NCI-H510A (cell line): ENCODE measurements around the gene LRRC27.
A peak's percentile ranks its signal among the peaks of the same experiment; 100 is the strongest.
"Not testable (repeated sequence)": the region's sequence is repeated elsewhere in the genome, so short reads cannot be mapped to it uniquely, and the experiment has no call there.

ENCODE experiments used
- DNase-seq: peaks from one replicate; lab custom pipeline; 2025; lab: John Stamatoyannopoulos, UW

The LRRC27 gene

DNA sequence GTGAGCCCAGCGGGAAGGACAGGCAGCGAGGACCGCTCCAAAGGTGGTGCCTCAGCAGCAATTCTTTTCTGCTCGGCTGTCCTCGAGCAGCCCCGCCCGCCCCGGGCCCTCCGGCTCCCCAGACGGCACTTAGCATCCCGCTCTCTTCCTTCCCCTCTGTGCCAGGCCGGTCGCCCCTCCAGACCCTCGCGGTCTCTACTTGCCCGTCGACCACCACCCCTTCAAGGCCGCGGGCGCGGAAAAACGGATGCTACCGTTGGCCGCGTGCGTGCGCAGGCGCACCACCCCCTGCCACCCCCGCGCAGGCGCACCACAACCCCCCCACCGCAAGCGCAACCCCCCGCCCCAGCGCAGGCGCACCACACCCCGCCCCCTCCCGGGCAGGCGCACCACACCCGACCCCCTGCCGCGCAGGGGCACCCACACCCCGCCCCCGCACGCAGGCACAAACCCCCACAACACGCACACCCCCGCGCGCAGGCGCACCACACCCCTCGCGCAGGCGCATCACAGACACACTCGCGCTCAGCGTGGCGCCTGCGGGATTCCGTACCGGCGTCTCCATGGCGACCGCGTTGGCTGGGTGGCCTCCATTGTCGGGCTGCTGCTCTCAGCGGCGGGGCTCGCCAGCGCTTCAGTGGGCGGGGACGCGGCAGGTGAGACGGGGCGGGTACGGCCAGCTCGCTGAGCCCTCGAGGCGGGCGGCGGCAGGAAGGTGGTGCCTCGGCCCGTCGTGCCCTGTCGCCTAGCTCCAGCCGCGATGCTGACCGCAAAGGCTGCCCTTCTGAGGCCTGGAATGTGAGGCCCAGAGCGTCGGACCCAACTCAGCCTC lies at the start of gene LRRC27:
LRRC27 (plus strand) TSS at position 593 of the 832 bp plus-strand sequence. CDS start 1,332 bp downstream, outside the sequence.
- peak; percentile 95 for DNase-seq

DNA sequence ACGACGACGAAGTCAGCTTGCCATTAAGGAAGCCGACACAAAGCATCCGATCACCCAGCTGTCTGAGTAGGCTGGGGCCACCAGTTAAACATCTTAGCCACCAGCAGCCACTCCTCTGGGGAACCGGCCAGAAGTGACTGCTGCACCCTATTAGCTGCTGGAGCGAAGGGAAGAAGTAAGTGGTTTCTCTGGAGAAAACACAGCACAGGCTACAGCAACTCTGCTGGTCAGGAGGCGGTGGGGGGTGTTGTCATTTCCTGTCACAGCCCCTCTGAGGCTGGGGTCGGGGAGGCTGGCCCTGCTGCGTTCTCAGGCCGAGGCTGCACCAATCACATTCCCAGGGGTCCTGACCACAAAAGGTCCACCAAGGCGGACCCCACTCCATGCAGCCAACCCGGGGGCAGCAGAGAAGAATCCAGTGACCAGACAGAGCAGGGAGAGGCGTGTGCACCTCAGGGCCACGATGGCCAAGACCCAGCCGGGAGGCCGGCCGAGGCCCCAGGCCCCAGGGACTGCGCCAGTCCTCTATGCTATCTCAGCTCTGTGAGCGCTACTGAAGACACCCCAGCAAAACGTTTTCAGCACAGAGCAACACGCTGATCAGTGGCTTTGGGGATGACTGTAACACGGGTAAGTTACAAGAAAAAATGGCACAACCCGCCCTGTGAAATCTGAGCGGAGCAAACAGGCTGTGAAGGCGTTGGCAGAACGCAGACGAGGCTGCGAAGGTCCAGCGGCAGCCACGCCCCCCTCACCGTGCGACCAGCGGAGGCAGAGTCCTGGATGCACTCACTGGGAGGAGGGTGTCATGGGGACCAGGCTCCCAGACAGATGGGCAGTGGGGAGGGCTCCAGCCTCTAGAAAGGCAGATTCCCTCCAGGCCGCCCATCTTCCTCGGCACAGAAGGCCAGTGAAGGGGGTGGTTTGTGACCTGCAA lies 49.1 kb upstream of the LRRC27 start:
- DNase-seq, result peak; percentile 49

DNA sequence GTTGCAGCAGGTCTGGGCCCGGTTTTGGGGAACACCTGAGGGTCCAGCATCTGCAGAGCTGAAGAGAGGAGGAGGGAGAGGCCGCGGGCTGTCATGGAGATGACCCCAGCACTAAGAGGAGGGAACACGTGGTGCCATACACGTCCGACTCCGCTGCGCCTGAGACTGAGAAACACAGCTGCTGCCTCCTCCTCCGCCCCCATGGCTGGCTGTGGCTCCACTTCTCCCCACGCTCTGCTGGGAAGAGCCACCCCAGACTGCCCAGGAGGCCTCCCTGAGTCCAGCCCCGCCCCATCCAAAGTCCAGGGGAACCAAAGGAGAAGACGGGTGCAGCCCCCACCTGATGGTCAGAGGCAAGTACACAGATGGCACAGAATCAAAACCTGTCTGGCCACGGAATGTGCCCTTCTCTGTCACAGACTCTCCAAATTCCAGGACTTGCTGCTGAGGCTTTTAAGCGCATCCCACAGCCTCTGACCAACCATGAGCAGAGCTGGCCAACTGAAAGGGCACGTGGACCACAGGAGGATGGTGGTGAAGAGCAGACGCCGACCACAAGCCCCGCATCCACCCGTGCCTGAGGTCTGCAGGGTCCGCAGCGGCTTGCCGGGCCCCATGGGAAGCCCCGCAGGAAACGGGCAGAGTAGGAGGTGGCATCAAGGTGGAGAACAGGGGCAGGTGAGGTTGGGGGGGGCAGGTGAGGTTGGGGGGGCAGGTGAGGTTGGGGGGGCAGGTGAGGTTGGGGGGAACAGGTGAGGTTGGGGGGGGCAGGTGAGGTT lies 48.2 kb upstream of the LRRC27 start:
- no peak for DNase-seq

DNA sequence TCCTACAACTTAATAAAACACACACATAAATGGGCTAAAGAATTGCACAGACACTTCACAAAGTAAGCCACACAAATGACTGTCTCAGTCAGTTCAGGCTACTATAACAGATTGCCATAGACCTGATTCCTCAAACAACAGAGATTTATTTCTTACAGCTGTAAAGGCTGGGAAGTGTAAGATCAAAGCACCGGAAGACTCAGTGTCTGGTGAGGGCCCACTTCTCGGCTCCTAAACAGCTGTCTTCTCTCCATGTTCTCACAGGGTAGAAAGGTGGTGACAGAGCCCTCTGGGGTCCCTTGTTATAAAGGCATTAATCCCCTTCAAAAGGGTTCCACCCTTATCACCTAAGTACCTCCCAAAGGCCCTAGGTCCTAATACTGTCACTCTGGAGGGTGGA lies 42.6 kb upstream of the LRRC27 start:
- no peak for DNase-seq

DNA sequence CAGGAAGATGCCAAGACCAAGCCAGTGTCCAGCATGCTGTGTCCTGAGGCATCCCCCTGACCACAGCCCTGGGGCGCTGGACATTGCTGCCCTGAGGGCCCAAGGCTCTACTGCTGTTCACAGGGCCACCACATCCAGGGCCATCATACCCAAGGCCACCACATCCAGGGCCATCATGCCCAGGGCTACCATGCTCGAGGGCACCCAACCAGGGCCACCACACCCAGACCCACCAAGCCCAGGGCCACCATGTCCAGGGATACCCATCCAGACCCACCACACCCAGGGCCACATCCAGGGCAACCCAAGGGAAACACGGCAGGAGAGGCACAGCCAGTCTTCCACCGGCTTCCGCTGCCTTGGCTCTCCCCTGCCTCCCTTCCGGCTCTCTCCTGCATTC lies 41.4 kb upstream of the LRRC27 start:
- no peak for DNase-seq

DNA sequence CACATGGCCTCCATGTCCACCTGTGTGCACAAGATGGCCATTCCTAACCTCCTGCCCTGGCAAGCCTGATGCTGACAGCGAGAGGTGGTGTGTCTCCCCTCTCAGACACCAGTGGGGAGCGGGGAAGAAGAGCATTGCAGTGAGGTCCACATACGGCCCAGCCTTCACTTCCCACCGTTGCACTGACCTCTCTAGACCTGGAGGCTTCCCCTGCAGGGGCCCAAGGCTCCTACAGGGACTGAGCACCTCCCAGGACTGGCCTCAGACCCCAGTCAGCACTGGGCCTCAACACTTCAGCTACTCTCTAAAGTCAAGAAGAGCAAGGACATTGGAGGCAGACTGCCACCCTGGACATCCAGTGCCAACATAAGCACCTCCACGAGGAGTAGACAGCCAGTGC lies 40.2 kb upstream of the LRRC27 start:
- no peak for DNase-seq

DNA sequence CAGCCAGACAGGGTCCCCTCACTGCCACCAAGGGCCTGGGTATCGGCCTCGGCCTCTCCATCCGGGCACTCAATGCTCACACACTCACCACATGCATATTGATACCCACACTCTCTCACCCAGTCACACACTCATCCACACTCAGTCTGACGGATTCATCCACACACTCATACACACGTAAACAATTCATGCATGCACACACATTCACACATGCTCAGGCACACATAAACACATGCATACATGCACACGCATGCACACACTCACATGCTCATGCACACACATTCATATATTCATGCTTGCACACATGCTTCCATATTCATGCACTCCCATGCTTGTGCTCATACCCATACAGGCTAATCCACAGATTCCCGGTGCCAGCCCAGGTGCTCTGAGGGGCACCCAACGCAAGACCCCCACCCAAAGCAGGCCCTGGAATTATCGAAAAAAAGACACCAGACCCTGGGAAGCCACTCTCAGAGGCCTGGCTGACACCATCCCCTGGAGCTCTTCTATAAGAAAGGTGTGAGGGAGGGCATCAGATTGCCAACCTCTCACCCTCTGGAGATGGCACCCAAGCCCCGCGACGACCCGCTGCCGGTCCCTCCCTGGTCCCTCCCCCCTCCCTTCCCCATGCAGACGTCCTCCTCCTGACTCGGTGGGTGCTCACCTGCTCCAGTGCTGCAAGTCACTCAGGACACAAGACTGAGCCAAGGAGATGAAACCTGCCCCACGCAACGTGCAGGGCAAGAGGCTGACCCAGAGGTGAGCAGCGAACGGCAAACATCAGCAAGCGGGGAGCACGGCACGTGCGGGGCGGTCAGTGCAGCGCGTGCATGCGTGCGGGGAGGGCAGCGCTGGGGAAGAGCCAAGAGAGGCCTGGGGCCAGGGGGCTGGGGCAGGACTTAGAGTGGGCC lies 39.4 kb upstream of the LRRC27 start:
- no peak for DNase-seq

DNA sequence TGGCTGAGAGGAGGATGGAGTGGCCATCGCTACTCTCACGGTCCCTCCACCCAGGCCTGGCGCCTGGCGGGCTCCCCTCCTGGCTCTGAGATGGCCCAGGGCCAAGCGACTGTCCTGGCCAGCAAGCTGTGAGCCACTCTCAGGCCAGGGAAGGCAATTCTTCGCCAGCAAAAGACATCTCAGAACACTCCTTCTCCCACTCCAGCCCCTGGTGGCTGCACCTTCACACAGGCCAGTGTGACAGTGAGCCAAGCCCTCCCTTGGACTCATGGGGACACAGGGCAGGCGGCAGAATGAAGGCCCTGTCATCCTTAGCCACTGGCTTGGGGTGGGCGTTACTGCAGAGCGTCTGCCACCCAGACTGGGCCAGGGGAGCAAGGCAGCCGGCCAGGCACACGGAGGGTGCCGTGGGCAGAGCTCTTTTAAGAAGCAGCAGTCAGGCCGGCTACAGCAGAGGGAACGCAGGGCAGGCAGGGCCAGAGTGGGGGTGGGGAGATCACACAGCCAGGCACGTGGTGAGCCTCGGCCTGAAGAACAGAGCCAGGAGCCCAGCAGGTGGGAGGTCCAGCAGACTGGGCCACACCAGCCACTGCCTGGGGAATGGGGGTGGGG lies 38.7 kb upstream of the LRRC27 start:
- no peak for DNase-seq

DNA sequence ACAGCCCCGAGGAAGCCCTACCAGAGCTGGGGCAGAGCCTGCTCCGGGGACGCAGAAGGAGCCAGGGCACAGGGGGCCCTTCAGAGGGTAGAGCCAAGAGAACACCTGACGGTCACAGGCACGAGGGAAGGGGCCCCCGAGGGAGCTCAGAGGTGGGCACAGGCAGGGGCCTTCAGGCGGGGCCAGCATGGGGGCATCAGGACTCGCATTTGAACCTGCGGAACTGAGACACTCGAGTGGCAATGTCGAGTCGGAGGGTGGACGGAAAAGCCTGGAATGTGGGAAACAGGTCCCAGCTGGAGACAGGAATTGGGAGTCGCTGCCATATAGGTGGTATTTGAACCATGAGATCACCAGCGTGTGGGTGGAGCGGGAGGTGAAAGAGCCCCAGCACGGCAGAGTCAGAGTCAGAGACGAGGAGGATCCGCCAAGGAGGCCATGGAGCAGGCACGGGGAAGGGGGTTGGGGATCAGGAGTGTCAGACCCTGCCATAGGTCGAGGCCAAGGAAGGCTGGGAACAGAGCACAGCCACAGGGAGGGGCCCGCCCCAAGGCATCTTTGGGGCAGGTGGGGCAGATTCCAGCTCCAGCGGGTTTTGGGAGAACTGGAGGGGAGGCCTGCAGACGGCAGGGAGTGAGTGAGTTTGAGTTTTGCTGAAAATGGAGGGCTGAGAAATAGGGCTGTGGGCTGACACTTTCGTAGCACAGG lies 38.0 kb upstream of the LRRC27 start:
- DNase-seq, result no peak

DNA sequence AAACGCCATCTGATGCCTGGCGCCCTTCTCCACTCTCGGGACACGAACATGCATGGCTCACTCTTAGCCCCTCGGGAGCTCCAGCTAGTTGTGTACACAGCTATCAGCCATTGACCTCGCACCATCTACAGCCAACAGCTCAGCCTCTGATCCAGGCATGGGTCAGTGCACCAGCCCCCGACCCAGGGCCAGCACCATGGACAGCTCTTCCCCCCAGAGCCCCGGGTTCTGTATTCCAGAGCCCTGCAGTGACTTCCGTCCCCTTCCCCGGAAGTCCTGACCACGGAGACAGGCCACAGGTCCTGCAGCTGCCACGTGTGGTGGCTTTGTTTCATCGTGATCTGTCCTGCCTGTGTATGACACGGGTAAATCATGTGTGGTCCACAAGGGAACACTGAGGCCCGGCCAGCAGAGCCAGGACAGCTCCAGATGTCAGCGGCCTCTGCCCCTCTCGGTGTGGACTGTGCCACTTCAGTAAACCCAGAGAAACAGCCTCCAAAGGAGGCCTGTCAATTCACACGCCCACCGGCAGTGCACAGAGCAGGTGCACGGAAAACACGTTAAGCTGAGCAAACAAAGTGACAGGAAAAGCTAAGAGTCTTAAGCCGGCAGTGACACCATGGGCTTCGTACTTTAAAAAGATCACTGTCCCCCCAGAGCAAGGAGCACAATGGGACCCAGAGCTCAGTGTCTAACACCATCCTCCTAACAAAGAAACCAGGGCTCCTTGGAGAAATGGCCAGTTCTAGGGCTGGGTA lies 37.3 kb upstream of the LRRC27 start:
- DNase-seq, result peak; percentile 43

DNA sequence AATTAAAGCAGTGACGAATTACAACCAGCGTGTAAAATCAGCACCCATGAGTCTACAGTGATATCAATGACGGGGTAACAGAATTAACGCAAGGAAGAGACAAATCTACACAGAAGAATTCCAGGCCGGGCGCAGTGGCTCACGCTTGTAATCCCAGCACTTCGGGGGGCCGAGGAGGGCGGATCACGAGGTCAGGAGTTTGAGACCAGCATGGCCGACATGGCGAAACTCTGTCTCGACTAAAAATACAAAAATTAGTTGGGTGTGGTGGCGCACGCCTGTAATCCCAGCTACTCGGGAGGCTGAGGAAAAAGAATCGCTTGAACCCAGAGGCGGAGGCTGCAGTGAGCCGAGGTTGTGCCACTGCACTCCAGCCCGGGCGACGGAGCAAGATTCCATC lies 36.5 kb upstream of the LRRC27 start:
- not testable (repeated sequence) for DNase-seq

DNA sequence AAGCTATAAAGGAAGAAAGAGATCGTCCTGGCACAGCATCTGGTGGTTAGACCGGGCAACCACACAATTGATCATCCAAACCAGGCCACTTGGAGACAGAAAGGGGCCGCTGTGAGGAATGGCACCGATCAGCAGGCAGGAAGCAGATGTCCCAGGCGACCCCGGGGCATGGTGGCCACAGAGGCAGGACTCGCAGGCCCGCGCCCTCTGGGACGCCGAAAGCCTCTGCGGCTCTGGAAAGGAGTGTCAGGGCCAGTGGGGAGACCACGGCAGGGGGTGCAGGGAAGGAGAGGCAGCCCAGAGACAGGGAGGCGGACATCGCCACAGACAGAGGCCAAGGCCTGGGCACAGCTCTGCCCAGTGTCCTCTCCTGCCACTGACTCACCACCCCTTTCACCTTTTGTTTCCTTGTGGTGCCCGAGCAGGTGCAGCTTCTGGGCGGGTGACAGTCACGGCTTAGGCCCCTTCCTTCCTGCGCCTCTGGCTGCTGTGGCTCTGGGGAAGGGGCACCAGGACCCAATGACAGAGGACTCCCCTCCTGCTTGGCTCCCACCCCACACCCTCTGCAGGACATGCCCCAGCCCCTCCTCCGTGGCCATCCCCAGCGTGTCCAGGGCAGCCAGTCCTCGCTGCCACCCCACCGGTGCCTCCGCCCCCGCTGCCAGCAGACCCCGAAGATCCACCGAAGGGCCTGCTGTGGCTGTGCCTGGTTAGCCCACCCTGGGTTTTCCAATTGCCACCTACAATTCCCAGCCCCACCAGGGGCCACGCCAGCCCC lies 35.1 kb upstream of the LRRC27 start:
- DNase-seq, result no peak

DNA sequence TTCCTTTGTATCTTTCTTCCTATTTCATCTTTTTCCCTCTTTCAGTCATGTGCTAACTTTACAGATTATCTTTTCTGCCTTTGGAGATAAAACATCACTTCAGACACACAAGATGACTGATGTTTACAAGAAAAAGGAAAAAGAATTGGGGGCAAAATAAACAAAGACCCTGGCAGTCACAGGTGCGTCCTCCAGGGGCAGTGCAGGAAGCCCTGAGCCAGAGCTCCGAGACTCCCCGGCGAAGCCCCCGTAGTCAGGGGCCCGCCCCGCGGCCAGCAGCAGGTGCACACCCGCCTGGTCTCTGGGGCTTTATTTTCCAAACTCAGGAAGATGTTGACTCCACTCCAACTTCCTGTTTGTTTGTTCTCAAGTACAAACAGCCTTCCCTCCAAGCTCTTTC lies 34.5 kb upstream of the LRRC27 start:
- no peak for DNase-seq

DNA sequence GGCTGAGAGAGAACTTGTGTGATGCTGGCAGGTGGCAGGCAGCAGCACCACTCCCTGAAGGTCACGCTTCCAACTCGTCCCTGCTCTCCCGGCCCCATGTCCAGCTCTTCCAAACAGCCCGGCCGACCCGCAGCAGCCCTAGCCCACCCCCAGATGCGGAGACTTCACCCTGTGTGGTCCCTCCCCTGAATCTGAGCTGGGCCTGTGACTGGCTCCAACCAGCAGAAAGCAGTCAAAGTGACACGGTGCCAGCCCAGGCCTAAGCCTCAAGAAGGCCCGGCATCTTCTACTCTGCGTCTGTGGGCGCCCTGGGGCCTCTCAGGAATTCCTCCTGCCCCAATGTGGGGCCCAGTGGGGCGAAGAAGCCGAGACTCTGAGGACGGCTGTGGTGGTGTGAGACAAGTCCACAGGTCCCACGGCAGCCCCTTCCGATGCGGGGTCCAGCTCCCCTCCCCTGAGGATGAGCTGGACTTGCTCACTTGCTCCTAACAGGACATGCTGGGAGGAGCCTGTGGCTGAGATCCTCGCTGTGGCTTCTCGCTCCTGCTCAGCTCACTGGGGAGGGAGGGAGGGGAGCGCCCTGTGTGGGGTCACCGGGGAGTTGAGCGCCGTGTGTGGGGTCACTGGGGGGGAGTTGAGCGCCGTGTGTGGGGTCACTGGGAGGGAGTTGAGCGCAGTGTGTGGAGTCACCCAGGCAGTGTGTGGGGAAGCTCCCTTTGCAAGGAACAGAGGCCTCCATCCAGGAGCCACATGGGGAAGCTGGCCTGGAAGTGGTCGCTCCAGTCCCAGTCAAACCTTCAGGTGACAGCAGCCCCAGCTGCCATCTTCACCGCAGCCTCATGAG lies 33.7 kb upstream of the LRRC27 start:
- DNase-seq, result no peak

DNA sequence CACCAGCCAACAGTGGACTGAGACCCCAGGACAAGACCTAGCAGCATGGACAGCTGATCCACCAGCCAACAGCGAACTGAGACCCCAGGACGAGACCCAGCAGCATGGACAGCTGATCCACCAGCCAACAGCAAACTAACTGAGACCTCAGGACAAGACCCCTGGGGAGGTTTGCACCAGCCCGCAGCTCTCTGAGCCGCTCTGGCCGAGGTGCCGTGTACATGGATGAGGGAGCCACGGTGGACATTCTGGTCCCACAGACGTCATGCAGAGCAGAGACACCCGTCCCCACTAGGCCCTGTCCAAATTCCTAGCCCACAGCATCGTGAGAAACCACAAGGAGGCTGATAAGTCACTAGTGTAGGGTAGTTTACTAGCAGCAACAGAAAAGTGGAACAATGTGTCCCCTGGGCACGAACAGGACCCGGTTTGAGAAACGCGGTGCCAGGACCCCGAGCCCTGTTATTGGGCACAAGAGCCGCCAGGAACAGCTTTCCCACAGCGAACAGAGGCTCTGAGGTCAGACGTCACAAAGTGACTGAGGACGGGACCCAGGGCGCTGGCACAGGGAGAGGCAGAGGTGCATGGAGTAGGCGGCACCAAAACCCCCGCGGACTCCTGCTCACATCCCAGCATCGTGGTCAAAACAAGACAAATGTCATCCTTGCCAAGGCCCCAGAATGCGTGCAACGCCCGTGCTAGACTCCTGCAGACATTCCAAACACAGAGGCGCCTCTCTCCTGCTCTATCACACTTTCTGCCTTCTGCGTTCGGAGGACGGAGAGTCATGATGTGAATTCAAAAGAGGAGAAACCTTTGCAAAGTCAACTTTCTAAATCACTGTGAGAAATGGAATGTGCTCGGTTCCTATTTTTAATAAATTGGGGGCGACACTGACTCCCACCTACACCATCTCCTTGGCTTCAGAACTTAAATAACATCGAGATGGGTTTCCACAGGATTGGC lies 32.3 kb upstream of the LRRC27 start:
- no peak for DNase-seq

DNA sequence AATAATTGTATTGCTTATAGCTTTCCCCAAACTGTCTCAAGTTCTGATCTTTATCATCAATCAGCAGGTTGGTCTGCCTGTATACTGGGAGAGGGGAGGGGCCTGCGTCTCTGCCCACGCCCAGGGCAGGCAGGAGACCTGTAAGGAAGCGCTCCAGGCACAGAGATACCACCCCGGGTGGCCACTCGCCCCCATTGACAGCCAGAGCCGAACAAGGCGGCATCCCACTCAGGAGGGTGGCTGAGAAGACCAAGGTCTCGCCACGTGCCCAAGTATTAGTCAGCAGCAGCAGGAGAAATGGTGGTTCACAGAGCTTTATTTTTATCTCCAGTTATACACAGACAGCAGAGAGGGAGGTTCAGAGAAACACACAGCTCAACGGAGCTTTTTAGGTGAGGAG lies 31.4 kb upstream of the LRRC27 start:
- DNase-seq, result no peak
